GM20431 (cell line): Measurements from ENCODE around the gene RESF1.
"Not testable (repeated sequence)": the region's sequence is repeated elsewhere in the genome, so short reads cannot be mapped to it uniquely, and the experiment has no call there.

Experiments
- in situ Hi-C: fragments of 300-500 bp; cut with MseI, MboI; formaldehyde crosslinking; loops from one replicate; pipeline ENCODE4 v1.15.0; 2020; ENCODE audit warnings: low sequenced_read_pairs; ENCODE audit not compliant: unreplicated experiment

Gene RESF1, protein sequence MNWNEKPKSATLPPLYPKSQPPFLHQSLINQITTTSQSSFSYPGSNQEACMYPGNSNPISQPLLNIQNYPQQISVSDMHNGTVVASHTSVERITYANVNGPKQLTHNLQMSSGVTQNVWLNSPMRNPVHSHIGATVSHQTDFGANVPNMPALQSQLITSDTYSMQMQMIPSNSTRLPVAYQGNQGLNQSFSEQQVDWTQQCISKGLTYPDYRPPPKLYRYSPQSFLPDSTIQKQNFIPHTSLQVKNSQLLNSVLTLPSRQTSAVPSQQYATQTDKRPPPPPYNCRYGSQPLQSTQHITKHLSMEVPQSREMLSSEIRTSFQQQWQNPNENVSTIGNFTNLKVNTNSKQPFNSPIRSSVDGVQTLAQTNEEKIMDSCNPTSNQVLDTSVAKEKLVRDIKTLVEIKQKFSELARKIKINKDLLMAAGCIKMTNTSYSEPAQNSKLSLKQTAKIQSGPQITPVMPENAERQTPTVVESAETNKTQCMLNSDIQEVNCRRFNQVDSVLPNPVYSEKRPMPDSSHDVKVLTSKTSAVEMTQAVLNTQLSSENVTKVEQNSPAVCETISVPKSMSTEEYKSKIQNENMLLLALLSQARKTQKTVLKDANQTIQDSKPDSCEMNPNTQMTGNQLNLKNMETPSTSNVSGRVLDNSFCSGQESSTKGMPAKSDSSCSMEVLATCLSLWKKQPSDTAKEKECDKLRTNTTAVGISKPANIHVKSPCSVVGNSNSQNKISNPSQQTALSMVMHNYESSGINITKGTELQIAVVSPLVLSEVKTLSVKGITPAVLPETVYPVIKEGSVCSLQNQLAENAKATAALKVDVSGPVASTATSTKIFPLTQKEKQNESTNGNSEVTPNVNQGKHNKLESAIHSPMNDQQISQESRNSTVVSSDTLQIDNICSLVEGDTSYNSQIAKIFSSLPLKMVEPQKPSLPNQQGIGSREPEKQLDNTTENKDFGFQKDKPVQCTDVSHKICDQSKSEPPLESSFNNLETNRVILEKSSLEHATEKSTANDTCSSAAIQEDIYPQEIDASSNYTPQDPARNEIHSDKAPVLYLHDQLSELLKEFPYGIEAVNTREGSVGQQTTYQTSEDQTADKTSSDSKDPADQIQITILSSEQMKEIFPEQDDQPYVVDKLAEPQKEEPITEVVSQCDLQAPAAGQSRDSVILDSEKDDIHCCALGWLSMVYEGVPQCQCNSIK (N-terminal part only)

DNA sequence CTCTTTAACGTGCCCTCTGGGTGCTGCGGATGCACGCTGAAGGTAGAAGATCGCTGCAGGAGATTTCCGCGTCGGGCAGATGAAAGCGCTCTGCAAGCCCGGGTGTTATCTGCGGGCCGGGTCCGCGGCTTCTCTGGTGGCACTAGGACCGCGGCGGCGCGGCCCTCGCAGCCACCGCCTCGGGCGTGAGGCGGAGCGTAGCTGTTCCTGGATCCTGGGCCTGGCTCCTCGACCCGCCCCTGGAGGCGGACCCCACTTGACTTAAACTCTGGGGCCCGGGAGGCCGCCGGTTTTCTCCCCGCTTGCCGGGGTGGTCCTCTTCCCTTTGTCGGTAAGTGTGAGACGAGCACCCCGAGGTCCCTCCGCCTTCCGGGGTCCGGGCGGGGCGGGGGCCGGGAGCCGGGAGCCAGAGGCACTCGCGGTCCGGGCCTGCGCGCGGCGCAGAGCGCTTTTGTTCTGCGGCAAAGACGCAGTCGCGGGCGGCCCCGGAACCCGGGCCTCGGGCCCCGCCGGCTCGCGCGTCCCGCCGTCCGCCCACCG is at the start of gene RESF1:
Gene RESF1, plus strand, starts transcription at position 255 of the 540 bp plus-strand sequence. CDS start 21,541 bp downstream, outside the sequence.
- in situ Hi-C loops, result no loop called here

DNA sequence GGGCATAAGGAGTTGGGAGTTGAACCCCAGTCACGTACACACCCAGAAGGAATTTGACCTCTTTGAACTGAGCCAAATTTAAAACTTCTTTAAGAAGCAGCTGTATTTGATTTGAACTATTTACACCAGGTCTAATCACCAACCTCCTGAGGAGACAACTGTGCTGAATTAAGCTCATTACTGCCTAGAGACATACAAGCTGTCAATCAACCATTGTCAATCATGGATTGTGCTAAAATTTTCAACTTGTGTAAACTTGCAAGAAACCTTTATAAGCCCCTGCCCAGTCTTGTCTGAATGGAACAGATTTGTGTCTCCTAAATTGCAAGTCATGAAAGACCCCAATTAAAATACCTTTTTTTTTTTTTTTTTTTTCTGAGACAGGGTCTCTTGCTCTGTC is 44.3 kb upstream of the RESF1 start:
- in situ Hi-C loops, result no loop called here

DNA sequence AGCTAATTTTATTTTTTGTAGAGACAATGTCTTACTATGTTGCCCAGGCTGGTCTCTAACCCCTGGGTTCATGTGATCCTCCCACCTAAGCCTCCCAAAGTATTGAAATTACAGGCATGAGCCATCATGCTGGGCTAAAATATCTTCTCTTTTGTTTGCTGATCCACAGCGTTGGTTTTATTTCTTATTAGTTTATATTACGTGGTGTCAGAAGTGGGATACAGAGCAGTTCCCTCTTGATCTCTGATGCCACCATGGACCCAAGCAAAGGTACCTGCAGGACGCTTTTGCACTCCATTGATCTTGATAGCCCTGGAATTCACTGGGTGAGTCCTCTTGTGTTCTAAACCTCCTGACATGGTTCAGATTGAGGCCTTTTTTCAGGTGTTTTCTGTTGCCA is 43.8 kb upstream of the RESF1 start:
- in situ Hi-C loops, result no loop called here

DNA sequence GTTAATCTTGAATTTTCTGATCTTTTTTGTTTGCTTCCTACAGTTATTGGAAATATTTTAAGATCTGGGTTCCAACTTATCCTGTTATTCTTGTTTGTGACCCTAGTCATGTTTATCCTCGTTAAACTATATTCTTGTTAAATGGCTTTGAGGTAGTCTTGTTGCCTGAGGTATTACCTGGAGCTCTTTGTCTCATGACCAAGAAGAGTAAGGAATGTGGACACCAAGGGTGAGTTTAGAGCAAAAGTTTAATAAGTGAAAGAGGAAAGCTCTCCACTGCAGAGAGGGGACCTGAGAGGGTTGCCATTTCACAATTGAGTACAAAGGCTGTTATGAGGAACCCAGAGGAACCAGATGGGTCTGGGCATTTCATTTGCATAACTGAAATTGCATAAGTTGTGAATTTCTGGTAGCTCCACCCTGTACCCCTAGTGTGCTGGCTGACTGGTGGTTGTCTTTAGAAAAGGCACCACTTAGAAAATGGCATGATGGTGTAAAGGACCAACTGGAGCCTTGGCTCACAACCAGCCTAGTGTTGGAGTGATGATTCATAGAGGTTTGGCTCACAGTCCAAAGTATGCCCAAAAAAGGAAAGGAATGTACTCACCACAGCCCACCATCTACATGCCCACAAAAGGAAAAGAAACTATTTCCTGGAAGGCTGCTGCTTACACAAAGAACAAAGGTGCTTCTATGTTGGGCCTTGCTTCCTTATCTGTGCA is 36.7 kb upstream of the RESF1 start:
- in situ Hi-C loops, result no loop called here

DNA sequence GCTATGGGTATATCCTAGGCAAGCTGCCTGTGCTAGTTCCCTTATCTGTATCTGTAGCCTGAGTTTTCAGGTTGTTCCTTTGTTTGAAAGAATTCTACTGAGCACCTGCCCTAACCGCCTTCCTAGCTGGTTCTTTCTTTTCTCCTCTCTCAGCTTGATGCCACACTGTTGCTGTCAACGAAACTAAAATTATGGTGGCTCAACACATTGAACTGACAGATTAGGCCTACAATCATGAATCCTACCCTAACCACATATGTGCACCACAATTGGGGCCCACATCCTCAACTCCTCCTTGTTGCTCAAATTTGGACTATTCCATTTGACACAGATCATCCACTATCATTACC is 36.2 kb upstream of the RESF1 start:
- in situ Hi-C loops, result no loop called here

DNA sequence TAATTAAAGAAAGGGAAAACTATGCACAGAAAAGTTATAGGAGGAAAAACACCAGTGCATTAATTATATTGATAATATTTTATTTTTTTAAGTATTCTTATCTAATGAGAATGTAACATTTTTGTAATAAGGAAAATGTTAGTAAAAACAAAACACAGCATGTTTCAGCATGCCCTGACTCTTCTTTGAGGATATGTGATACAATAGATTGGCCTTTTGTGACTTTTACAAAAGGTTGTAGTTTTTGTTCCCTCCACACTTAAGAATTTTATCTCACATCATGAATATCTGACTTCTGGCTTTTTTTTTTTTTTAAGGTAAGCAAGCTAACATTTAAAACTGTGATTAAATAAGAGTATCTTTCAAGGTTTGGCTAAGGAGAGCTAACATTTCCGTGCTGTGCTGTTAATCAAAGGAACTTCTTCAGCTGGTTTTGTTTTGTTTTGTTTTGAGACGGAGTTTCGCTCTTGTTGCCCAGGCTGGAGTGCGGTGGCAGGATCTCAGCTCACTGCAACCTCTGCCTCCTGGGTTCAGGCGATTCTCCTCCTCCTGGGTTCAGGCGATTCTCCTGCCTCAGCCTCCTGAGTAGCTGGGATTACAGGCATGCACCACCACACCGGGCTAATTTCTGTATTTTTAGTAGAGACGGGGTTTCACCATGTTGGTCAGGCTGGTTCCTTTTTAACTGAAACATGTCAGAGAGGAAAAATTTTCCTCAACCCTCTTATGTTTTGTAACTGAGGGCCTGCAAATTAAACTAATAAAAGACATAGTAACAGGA is 30.8 kb upstream of the RESF1 start:
- in situ Hi-C loops, result no loop called here

DNA sequence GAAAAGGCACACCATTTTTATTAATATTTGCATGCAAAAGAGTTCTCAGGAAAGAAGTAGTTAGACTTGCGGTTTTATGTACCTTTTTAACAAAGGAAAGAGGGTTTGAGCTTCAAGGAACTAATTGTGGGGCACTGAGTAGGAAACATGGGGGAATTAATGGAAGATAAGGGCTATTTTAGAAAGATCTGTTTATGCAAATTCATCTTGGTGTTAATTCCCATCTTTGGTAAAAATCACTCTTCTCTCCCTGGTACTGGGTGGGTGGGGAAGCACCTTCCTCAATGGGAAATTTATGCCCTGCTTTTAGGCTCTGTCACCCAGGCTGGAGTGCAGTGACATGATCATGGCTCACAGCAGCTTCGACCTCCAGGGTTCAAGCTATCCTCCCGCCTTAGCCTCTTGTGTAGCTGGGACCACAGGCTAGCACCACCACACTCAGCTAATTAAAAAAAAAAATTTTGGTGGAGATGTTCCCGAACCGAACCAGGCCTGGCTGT is 30.1 kb upstream of the RESF1 start:
- in situ Hi-C loops, result no loop called here

DNA sequence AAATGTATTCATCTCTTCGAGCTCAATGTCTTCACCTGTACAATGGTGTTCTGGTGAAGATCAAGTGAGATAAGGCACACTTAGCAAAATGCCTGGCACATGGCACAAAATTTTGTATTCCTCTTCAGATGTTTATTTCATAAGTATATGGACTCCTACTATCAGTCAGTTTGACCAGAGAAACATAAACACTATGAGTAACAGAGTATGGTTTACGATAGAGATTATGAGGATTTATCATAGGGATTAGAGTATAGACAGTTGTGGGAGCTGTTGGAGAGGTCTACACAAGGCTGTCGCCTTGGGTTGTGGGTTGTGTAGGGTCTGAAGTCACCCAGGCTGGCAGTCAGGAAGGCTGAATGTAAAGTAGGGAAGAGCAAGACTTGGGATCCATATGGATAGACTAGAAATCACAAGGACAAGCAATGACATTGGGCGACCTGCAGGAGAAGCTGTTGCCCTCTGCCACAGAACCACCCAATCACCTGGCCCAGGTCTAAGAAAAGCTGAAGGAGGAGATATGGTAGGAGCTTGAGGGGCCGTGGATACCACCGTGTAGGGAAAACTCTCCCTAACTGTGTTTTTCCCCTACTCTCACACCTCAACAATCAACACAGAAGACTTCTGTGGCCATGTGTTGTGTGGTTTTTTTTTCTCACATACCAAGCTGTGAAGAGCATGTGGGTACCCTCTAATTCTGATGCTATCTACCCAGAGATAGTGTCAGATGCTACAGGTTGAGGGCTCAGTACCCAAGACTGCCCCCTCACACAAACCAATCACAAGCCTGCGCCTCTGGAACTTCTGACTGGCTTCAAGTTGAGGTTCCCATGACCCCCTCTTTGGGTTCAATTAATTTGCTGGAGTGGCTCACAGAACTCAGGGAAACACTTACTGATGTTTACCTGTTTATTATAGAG is 27.2 kb upstream of the RESF1 start:
- in situ Hi-C loops, result no loop called here

DNA sequence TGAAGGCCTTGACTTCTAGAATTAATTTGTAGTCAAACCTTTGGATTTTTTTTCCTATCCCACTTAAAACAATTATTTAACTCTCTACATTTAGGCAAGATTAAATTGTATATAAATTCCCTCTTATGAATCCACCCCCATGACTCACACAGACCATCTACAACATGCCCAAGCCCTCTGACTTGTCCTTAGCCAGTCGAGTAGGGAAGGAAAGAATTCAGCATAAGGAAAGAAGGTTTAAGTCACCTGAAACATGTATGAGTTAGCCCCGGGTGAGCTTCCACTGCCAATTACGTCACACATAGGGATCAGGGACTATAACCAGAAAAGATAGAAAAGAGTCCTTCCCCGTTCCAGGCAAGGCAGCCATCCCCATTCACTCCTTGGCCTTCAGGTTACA is 14.9 kb upstream of the RESF1 start:
- in situ Hi-C loops, result no loop called here

DNA sequence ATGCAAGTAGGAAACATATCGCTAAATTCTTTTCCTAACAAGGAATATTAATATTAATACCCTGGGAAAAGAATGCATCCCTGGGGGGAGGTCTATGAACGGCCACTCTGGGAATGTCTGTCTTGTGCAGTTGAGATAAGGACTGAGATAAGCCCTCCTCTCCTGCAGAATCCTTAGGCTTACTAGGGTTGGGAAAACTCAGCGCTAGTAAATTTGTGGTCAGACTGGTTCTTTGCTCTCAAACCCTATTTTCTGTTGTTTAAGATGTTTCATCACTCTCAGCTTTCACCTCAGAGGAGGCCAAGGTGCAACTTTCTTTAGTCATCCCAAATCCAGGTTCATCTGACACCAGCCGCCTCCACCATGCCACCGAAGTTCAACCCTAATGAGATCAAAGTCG is 11.2 kb upstream of the RESF1 start:
- in situ Hi-C loops, result no loop called here

DNA sequence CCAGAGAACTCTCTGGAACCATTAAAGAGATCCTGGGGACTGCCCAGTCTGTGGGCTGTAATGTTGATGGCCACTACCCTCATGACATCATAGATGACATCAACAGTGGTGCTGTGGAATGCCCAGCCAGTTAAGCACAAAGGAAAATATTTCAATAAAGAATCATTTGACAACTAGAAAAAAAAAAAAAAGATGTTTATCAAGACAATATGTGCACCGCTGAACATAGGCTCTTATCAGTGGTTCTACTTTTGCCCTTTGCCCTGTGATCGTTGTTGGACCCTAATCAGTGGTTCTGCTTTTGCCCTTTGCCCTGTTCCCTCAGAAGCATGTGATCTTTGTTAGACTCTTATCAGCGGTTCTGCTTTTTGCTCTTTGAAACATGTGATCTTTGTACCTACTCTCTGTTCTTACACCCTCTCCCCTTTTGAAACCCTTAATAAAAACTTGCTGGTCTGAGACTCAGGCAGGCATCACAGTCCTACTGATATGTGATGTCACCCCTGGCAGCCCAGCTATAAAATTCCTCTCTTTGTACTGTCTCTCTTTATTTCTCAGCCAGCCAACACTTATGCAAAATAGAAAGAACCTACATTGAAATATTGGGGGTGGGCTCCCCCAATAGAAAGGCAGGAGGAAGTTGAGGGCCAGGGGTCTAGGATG is 10.4 kb upstream of the RESF1 start:
- in situ Hi-C loops, result not testable (repeated sequence)

DNA sequence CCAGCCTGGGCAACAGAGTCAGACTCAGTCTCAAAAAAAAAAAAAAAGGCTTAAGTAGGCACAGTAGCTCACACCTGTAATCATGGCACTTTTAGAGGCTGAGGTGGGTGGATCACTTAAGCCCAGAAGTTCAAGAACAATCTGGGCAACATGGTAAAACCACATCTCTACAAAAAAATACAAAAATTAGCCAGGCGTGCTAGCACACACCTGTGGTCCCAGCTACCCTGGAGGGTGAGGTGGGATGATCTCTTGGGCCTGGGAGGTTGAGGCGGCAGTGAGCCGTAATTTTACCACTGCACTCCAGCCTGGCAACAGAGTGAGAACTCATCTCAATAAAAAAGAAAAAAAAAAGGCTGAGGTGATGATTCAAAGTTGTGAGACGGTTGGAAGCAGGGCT is 9.1 kb upstream of the RESF1 start:
- in situ Hi-C loops, result no loop called here

DNA sequence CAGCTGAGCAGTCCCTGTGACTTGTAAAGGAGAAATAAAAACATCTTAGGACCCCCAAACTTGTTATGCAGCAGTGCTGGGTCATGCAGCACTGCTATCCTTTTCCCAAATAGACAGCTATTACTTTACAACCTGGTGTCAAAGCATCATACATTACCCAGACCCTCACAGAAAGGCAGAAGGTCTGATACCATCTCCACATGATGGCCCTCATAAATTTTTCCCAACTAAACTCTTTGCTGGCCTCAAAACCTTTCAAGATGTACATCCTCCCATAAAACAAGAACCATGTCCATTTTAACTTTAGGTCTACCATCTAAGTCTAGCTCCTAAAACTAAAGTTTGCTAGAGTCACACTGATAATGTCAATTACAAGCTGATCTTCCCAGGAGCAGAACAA is 8.7 kb upstream of the RESF1 start:
- in situ Hi-C loops, result no loop called here

DNA sequence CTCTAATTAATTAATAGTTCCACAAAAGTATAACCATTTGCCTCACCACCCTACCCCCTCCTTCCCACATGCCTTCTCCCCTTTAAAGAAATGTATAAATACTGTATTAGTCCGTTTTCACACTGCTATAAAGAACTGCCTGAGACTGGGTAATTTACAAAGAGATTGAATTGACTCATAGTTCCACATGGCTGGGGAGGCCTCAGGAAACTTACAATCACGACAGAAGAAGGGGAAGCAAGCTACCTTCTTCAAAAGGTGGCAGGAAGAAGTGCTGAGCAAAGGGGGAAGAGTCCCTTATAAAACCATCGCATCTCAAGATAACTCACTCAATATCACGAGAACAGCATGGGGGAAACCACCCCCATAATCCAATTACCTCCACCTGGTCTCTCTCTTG is 8.2 kb upstream of the RESF1 start:
- in situ Hi-C loops, result no loop called here

DNA sequence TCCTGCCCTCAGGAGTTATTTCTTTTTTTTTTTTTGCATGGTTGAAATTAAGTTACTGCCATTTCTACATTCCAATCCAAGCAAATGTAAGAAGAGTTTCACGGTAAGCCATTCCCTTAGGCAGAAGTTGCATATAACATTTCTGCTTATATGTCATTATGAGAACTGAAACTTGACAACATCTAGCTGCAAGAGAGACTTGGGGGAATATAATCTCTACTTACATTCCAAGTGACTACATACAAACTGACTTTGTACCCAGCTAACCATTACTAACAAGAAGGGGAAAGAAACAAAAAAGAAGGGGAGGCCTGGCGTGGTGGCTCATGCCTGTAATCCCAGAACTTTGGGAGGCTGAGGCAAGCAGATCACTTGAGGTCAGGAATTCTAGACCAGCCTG is 7.3 kb upstream of the RESF1 start:
- in situ Hi-C loops, result no loop called here

DNA sequence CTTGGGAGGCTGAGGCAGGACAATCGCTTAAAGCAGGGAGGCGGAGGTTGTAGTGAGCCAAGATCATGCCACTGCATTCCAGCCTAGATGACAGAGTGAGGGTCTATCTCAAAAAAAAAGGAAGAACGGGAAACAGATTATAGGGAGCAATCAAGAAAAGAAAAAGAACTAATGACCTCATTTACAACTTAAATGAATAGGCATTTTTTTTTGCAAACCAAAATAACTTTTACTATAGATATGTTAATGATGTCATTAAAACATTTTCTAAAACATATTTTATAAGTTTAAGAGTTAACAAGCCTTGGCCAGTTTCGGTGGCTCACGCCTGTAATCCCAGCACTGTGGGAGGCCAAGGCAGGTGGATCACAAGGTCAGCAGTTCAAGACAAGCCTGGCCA is 6.8 kb upstream of the RESF1 start:
- in situ Hi-C loops, result no loop called here
